ENCODE data around the gene RNPEPL1. TPM values are rescaled to one million over a fixed set of nuclear protein-coding genes. Genes with fewer than 3 reads are reported as not detected.

The RNPEPL1 gene
- total and polyA plus RNA-seq, 2 experiments from 2014 or later: 6.0 to 21.0 TPM

DNA sequence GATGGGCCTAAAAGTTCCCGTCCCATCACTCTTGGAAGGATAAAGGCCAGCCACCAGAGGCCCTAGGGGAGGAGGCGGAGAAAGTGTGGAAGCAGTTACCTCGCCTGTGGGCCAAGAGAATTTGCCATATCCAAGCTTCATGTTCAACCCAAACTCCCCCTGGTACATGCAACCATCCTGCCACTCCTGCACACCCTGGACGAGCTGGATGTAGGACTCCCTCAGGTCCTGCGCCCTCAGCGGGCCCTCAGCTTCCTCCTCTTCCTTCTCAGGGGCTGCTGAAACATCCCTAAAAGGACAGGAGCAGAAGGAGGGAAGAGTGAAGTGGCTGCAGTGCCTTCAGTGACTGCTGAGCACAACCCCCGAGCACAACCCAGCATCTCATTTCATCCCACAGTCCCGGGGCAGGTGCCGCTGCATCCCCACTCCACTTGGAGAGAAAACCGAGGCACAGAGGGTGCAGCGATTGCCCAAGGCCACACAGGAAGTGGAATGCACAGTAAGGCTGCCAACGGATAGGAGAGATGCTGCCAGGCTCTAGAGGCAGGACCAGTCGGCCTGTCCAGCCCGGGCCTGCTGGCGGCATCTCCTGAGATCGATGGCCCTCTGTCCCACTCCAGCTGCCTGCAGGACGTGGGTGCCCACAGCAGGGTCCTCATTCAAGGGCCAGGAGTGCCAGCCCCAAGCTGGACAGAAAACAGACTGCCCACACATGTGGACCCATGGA lies 13.4 kb upstream of the RNPEPL1 start (continued):
- TF ChIP-seq EZH2 (IDR thresholded peaks at IDR 0.05; ENCODE audit: low read depth, unreplicated experiment) (no peak), EZH2phosphoT487 (IDR thresholded peaks at IDR 0.05; ENCODE audit: unreplicated experiment) (no peak), CREB1 (CRISPR knock-in tag; IDR thresholded peaks at IDR 0.05; ENCODE audit: low read depth) (no peak), ETS1 (IDR thresholded peaks at IDR 0.05) (no peak), STAT1 (IDR thresholded peaks at IDR 0.05; ENCODE audit: unreplicated experiment) (no peak), REST (IDR thresholded peaks at IDR 0.05; ENCODE audit: unreplicated experiment) (no peak), ZNF114 (CRISPR knock-in tag; IDR thresholded peaks at IDR 0.05) (no peak), ZNF331 (CRISPR knock-in tag; IDR thresholded peaks at IDR 0.05; ENCODE audit: low read depth) (no peak), POLR2AphosphoS5 (IDR thresholded peaks at IDR 0.05; ENCODE audit: low read depth) (no peak), JUNB (IDR thresholded peaks at IDR 0.05; ENCODE audit: unreplicated experiment) (no peak)

GRCh38 chr2:240555541-240556250 lies 12.6 kb upstream of the RNPEPL1 start:
- Histone ChIP-seq H3K79me2 (replicated peaks; ENCODE audit: insufficient read depth) (peaks cover 9% of the 10 kb centered on the region; the same call in 1 of the 2 replicates), H4K20me1 (replicated peaks; ENCODE audit: insufficient read depth) (no peaks in the 10 kb centered on the region), H3K4me1 (ENCODE audit: insufficient read depth) (peaks cover 10% of the 10 kb centered on the region), H3K27me3 (ENCODE audit: insufficient read depth) (peaks cover 24% of the 10 kb centered on the region), H3K4me3 (no peak overlapping the region), H3K36me3 (ENCODE audit: insufficient read depth) (no peaks in the 10 kb centered on the region), H3K27ac (ENCODE audit: low read depth) (no peak overlapping the region), H3F3A (replicated peaks; ENCODE audit: low read depth) (0 out of 2 replicates have a peak, but pooled peaks cover 5% of the 10 kb centered on the region), H2AFZ (no peak overlapping the region), H3K9me2 (ENCODE audit: insufficient read depth) (no peaks in the 10 kb centered on the region; the same call in 1 of the 2 replicates), H3K4me2 (no peak overlapping the region)
- Mint-ChIP-seq H3K4me1 (peaks cover 19% of the 10 kb centered on the region), H3K4me3 (no peak overlapping the region), H3K27ac (no peak overlapping the region), H3K9me3 (peaks cover 14% of the 10 kb centered on the region), H3K36me3 (ENCODE audit: low read depth) (peaks cover 30% of the 10 kb centered on the region), H3K27me3 (ENCODE audit: insufficient read depth, low read depth, poor library complexity) (peaks cover 30% of the 10 kb centered on the region)
- ATAC-seq (no peak), DNase-seq (ENCODE audit: low spot score) (no peak)
- no peak for TF ChIP-seq JUNB (IDR thresholded peaks at IDR 0.05; ENCODE audit: unreplicated experiment)
- TF ChIP-seq CREB1 (CRISPR knock-in tag; IDR thresholded peaks at IDR 0.05; ENCODE audit: low read depth): no peak
